Stimulated activated naive CD4-positive, alpha-beta T cell (primary cell): ENCODE results near the gene RAD51B.

Experiments
- DNase-seq, 6 experiments: peaks; one replicate each; lab custom pipeline; 2025; lab: John Stamatoyannopoulos, UW

Gene RAD51B

DNA sequence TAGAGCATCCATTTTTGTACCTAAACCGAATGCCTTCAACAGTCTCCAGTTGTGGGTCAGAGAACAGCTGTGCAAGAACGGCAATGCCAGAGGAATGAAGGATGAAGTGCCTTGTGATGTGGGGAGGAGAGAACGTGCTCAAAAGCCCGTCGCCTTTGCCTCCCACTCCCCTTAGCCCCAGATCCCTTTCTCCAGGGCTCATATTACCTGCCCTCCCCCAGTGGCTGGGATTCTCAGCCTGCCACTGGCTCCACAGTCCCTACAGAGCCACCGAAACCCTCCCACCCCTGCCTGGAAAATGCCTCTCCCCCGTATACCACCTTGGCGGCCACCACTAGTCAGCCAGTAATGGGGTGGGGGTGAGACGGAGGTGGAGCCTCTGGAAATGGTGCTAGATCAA is 814.8 kb downstream of the RAD51B start:
- no peak for DNase-seq

DNA sequence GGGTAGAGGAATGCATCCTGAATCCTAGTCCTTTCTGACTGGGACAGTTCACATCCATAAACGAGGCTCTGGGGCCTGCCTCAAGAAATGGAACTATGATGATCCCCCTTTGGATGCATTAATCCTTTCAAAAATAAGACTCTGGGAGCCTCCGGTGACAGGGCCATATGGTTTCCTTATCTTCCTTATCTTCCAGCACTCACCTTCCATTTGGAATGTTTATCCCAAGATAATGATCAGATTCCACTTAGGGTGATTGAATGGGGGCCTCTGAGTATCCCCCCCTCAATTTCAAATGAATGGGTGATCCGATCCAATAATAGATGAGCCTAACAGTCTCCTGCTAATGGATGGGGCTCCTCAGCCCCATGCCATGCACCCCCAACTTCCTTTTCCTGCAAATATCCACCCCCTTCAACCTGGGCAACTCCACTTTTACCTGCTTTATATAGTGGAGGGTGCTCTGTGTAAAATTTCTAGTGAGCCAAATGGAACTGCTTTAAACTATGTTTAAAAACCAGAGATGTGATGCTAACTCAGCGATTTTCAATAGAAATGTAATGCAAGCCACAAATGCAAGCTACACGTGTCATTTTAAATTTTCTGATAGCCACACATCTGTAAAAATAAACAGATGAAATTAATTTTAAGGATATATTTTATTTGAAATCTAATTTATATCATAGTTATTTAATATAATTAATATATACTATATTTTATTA is 815.5 kb downstream of the RAD51B start:
- DNase-seq: no peak

DNA sequence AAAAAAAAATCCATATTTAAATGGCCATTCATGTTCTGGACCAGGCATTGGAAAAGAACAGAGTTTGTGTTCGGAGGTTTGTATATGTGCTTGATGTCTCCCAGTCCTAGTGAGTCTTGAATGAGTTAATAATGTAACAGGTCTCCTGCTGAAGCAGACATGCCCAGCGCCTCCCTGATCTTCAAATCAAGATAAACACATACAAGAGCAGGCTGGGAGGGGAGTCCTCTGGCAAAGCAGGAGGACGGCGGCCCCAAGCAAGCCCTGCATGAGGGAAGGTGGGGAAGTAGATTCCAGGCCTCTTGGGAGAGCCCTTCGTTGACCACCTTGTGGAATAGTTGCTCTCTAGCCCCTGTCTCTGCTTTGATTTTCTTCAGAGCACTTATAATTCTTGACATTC is 817.0 kb downstream of the RAD51B start:
- DNase-seq: no peak

DNA sequence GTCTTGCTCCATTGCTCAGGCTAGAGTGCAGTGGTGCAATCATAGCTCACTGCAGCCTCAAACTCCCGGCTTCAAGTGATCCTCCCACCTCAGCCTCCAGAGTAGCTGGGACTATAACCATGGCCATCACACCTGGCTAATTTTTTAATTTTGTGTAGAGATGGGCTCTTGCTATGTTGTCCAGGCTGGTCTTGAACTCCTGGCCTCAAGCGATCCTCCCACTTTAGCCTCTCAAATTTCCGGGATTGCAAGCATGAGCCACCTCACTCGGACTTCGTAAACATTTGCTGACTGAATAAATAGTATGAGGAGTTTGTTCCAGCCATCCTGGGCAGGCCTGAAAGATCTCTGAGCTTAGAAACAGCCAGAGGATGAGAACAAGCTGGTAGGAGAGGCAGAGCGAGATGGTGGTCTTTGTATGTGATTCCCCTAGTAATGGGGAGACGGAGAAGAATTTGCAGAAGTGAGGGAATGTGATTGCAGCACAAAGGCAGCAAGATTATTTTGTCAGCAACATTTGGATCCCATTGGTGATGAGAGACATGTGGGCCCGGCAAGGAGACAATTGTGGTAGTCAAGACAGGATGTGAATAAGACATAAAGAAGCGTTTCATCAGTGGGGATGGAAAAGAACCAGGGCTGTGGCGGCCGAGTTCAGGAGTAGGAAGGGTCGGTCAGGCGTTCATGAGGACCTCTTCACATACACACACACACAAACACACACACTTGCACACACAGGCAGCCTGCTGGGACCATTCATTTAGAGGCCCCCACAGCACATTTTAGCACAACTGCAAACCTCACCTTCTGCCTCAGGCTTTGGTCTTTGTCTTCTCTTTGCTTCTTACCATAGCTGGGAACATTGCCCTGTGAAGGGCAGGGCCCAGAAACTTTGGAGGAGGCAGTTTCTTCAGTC is 817.8 kb downstream of the RAD51B start:
- peak in 2 of 6 experiments; percentile 5 to 16 for DNase-seq

DNA sequence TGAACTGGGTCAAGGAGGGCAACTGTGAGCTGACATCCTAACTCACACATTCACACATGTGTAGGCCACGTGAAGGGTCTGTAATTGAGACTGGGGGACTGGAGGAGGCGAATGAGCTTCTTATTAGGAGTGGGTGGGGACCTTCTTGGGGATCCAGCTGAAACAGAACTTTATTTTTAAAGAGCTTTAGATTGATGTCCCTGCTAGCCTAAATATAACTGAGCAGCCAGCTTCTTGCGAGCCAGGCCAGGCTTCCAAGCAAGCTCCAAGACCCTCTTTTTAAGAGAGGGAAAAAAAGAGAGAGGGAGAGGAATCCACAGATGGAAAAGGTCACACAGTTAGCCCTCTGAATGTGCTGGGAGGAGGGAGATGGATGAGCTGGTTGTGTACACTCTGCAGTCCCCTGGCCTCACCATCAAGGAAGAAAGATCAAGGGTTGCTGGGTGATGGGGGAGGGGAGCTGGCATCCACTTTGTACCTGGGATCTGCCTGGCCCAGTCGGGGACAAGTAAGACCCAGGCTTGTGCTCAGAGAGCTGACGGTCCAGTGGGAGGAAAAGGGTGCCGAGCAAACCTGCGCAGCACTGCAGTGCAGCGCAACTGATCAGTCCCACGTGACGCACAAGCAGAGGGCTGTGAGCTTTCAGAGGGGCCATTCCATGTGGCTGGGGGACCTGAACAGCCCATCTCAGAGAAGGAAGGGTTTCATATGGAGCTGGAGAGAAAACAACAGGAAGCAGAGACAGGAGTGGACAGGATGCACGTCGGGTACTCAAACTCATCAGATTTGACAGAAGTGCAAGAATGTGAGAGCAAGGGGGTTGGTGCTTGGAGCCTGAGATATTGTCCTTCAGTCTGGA is 818.8 kb downstream of the RAD51B start:
- no peak for DNase-seq

DNA sequence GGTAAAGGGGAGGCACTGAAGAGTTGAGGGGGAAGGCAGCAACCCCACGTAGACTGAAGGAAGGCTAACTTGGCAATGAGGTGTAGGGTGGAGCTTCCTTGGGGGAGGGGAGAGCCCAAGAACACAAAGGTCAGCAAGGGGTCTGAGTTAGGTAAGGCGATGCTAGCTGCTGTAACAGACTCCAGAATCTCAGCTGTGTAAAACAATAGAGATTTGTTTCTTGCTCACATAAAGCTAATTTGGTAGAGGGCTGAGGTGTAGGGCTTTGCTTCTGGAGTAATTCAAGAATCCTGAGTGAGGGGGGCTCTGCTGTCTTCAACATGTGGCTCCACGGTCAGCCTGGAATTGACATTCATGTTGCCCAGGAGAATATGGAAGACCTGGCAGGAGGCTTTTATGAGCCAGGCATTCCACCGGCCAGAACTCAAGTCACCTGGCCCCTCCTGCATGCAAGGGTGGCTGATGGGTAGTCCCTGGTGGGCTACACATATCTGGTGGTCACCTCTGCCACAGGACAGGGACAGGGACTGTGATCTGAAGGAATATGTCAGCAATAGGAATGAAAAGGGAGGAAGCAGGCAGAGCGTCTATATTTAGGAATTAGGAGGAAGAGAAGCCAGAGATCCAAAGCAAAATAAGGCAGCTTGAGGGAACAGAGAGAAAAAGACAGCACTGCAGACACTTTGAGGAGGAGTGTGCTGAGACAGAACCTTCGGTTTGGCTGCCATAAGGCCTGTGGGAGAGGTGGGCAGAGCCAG is 819.6 kb downstream of the RAD51B start:
- no peak for DNase-seq

DNA sequence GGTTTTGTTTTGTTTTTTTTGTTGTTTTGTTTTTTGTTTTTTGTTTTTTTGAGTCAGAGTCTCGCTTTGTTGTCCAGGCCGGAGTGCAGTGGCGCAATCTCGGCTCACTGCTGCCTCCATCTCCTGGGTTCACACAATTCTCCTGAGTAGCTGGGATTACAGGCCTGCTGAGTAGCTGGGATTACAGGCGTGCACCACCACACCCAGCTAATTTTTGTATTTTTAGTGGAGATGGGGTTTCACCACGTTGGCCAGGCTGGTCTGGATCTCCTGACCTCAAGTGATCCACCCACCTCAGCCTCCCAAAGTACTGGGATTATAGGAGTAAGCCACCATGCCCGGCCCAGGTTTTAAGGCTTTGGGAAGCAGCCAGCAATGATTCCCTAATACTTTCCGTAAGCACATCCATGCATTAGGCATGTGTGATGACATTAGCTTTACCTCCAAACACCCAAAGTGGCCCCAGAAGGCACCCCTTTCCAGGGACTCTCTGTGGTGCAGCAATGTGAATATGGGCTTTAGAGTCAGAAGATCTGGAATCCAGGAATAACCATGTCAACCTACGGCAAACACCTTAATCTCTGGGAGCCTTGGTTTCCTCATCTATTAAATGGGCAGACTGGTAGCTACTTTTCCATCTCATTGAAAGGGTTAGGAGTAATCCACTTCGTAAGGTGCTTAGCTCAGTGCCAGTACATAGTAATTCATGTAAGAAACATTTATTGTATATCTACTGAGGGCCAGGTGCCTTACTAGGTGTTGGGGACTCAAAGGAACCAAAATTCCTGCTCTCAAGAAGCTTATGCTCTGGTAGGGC is 820.4 kb downstream of the RAD51B start:
- DNase-seq: no peak

DNA sequence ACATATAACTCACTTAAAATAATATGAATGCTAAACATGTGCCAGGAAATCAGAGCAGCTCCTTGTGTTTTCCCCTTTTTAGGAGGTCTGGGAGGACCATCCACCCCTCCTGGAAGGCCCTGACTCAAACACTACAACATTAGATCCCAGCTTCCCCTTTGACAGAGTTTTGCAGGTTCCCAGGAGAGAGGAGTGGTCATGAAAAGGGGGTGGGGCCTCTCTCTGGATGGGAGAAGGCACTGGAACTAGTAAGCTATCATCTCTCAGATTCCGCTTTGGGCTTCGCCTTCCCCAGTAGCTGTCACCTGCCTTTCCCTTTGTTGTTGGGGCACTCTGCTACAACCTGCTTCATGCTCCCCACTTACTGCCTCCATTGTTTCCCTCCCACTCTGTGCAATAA is 824.1 kb downstream of the RAD51B start:
- DNase-seq: no peak

DNA sequence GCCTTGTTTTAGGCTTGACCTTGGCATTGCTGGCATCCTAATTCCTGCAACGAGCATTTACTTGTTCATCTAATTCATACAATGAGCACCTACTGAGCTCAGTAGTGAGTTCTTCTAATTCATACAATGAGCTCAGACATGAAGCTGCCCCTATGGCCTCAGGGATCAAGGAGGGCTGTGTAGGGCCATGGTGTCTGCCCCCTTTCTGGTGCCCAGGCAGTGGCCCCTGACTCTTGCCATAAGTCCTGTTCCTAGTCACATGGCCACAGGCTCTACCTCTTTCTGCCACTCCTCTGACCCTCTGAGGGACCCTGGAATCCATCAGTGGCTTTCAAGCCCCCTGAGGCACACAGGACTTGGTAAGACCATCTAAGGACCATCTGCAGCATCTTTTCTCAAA is 824.5 kb downstream of the RAD51B start:
- DNase-seq: no peak

DNA sequence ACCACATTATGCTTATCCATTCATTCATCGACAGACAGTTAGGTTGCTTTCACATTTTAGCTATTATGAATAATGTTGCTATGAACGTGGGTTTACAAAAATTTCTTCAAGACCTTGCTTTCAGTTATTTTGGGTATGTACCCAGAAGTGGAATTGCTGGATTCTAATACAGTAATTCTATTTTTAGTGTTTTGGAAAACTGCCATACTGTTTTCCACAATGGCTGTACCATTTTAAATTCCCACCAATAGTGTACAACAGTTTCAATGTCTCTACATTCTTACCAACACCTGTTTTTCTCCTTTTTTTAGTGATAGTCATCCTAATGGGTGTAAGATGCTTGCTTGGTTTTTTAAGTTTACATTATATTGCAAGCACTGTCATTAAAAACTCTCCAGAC is 825.8 kb downstream of the RAD51B start:
- no peak for DNase-seq

DNA sequence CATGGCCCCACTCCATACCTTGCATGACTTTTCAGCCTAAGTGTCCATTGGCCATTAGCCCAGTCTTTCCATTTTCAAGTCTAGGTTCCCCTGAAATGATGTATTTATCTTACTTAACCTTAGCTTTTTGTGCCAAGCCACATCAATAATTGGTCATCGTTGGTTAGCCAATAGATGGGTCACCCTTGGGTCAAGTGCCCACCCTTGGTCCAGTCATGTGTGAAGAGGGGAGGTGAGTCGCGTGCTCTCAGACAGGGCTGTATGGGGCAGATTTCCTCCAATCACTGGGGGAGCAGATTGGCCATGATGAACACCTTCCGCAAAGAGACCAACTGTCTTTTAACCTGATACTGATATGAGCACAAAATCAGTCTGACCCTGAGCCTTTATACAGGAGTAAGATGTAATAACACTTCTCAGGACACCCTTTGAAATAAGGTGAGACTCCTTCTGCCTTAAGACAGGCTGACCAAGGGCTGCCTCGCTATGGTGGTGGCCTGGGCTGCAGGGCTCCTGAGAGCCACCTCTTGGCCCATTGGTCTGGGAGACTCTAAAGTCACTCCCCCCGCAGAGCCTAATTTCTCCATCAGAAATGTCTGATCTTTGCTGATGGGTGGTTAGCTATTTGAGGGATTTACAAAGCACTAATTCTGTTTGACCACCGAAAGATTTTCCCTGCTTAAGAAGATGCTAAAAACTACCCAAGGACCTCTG is 830.1 kb downstream of the RAD51B start:
- DNase-seq: no peak

DNA sequence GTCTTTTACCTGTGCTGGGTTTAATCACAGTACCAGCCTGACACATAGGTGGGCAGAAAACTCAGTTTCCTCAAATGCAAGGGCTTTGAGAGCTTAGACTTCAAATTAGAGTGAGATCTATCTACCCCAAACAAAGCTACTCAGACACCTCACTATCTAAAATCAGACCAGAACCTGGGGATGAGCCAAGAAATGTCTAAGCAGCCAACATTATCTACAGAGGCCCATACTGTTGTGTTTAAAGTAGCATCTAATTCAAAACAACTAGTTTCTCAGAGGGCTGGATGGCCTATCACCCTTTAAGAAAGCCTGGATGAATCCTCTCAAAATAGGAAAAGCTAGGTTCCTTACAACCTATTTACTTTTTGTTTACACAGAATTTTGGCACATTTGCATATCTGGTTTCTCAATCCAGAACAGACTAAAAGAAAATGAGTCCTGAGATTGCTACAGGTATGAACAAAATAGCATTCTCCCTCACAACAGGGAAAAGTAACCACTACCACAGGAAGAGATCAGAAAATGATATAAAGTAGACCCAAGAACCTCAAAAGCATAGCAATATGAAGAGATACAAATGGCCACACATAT is 830.9 kb downstream of the RAD51B start:
- DNase-seq: no peak

DNA sequence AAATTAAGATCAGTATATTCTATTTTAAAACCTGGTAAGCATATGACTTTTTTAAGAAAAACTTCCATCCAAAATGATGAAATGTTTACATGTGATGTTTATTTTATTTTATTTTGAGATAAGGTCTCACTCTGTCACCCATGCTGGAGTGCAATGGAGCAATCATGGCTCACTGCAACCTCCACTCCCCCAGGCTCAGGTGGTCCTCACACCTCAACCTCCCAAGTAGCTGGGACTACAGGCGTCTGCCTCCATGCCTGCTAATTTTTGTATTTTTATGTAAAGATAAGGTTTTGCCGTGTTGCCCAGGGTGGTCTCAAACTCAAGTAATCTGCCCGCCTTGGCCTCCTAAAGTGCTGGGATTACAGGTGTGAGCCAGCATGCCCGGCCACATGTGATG is 831.5 kb downstream of the RAD51B start:
- no peak for DNase-seq

DNA sequence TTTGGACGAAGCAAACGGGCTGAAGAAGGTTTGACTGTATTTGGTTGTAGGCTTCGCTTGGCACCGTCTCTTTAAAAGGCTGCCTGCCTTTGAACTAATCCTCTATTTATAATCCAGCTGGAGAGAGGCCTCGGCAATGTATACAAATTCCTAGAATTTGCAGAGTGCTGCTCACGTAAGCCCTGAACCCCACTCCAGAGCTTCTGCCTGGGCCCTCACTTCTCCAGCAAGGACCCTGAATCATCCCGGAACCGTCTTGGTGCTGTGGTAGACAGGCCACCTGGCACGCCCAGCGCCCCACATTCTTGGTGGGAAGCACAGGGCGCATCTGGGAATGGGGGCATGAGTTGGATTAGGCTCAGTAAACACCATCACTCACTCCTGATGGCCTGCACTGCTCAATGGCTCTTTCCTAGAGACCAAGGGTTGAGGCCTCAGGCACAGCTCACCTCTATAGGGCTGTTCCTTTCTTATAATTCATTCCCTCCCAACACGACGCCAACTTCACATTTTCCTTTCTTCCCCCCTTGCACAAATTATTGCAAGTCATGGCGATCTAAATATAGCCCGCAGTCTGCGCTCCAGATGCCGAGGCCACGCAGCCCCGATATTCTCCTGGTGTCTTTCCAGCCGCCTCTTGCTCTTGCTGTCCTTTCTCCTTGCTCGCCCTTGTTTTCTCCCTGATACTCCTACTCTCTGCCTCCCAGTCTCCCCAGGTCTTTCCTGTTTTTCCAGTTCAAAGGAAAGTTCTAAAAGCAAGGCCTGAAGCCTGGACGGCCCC is 832.3 kb downstream of the RAD51B start:
- DNase-seq: no peak

DNA sequence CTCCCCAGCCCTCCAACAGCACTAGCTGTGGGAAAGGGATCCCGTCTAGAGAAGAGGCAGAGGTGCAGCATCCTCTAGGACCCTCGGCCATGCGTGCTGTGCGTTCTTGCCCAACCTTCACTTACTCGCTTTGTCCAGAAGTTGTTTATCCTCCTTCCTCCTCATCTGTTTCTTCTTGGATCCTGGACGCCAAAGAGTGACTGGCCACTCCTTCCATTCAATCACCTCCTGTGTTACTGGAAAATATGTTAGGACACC is 832.8 kb downstream of the RAD51B start:
- DNase-seq: no peak

DNA sequence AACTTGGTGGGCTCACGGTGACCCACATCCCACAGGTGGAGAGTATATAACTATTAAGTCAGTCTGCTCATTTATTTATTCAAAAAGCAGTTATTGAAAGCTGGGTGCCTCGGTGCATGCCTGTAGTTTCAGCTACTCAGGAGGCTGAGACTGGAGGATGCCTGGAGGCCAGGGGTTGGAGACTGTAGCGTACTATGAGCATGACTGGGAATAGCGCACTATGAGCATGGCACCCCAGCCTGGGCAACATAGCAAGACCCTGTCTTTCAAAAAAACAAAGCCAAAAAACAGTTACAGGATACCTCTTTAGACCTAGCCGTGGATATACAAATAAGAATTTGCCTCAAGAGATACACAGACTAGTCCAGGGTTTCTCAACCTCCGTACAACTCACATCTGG is 833.5 kb downstream of the RAD51B start:
- DNase-seq: no peak

DNA sequence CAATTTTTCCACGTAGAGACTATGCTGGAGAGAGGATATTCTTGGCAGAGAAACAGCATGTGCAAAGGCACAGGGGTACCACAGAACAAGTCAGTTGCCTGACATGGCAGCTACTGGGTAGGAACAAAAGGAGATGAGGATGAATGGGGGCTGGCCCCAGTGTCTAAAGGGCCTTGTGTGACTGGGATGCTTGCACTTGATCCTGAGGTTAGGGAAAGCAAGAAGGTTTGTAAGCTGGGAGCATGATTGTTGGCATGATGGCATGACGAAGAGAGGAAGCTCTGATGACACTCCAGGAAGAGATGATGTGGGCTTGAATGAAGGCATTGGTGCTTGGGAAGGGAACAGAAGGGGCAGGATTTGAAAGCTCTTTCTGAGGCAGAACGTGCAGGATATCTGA is 834.2 kb downstream of the RAD51B start:
- no peak for DNase-seq

DNA sequence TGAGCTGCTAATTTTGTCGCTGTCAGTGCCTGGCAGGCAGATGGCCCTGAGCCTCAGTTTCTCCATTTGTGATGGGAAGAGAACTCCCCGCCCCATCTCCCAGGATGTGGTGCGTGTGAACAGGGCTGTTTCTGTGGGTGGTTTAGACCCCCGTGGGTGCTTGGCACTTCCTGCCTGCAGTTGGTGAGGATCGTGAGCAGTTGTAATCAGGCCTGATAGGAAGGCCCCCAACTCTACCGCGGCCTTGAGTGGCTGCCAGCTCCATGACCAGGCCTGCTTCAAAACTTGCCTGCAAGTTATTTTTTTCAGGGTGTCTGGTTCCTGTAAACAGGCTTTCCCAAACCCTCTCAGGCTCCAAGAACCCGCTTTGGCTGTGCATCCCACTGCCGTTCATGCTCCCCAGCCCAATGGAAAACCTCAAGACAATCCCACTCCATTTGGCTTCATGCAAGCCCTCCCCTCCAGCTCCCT is 834.9 kb downstream of the RAD51B start:
- DNase-seq: no peak
